CD14-positive monocyte (primary cell): ENCODE measurements around the gene ABTB2. TPM values are rescaled to one million over a fixed set of nuclear protein-coding genes. Genes with fewer than 3 reads are reported as not detected.
A peak's percentile ranks its signal among the peaks of the same experiment; 100 is the strongest.

ENCODE experiments used
- DNase-seq, 3 donors: peaks; one replicate each; pipeline ENCODE4 v3.0.0-alpha.2; 2011 to 2022
- H2AFZ ChIP-seq: 2 replicates; pipeline ENCODE4 v1.6.0; 2012; ENCODE audit warnings: mild to moderate bottlenecking, low read depth, low read length, inconsistent platforms; ENCODE audit not compliant: insufficient read depth, poor library complexity, severe bottlenecking
- H3K27ac ChIP-seq, 2 donors: 1 replicate in 1 of 2; 2 replicates in 1 of 2; pipeline ENCODE4 v1.5.1; 2012 to 2013; ENCODE audit warnings: low read length in 2 of 2, control low read depth in 1 of 2, inconsistent platforms in 1 of 2, low read depth in 1 of 2, mild to moderate bottlenecking in 1 of 2
- H3K27me3 ChIP-seq, 2 donors: one replicate each; pipeline versions ENCODE4 v1.6.0 to v1.6.1; 2011 to 2013; ENCODE audit warnings: low read length in 2 of 2; ENCODE audit not compliant: control insufficient read depth in 2 of 2, insufficient read depth in 2 of 2
- H3K36me3 ChIP-seq, 2 donors: replicated peaks in 1 of 2; 1 replicate in 1 of 2; 2 replicates in 1 of 2; pipeline versions ENCODE4 v1.5.1 to v1.6.1; 2012 to 2013; ENCODE audit warnings: low read length in 2 of 2, control low read depth in 1 of 2, inconsistent platforms in 1 of 2, mild to moderate bottlenecking in 1 of 2; ENCODE audit not compliant: insufficient read depth in 2 of 2, control insufficient read depth in 1 of 2
- H3K4me1 ChIP-seq, 2 donors: 1 replicate in 1 of 2; 2 replicates in 1 of 2; pipeline versions ENCODE4 v1.5.1 to v1.6.1; 2012 to 2013; ENCODE audit warnings: low read length in 2 of 2, control low read depth in 1 of 2, inconsistent platforms in 1 of 2, mild to moderate bottlenecking in 1 of 2, moderate library complexity in 1 of 2; ENCODE audit not compliant: insufficient read depth in 2 of 2, control insufficient read depth in 1 of 2
- H3K4me2 ChIP-seq: replicated peaks from 2 replicates; pipeline ENCODE3; 2012; ENCODE audit warnings: low read length, moderate library complexity, mild to moderate bottlenecking; ENCODE audit not compliant: poor library complexity, severe bottlenecking; ENCODE audit errors: extremely low read depth
- H3K4me3 ChIP-seq, 3 experiments: fragments of 200-600 bp in 1 of 3; sonication (generic) in 1 of 3; replicated peaks in 1 of 3; 1 replicate in 2 of 3; 2 replicates in 1 of 3; pipeline ENCODE4 v1.5.1; 2011 to 2013; ENCODE audit warnings: low read length in 3 of 3, mild to moderate bottlenecking in 3 of 3, control low read depth in 2 of 3, low read depth in 2 of 3, inconsistent platforms in 1 of 3, moderate library complexity in 1 of 3
- H3K79me2 ChIP-seq: 2 replicates; pipeline ENCODE4 v1.6.0; 2012; ENCODE audit warnings: mild to moderate bottlenecking, control low read depth, inconsistent platforms, low read length, moderate library complexity; ENCODE audit not compliant: insufficient read depth
- H3K9ac ChIP-seq: 2 replicates; pipeline ENCODE4 v1.6.0; 2017; ENCODE audit warnings: low read length, mild to moderate bottlenecking; ENCODE audit not compliant: insufficient read depth, poor library complexity, severe bottlenecking
- H3K9me3 ChIP-seq, 2 donors: replicated peaks in 1 of 2; 1 replicate in 1 of 2; 2 replicates in 1 of 2; pipeline versions ENCODE4 v1.5.1 to v1.6.1; 2012 to 2013; ENCODE audit warnings: low read length in 2 of 2, control low read depth in 1 of 2; ENCODE audit not compliant: control insufficient read depth in 1 of 2, insufficient read depth in 1 of 2
- H4K20me1 ChIP-seq: 2 replicates; pipeline ENCODE4 v1.6.0; 2012; ENCODE audit warnings: mild to moderate bottlenecking, low read length, control low read depth, moderate library complexity; ENCODE audit not compliant: insufficient read depth
- H3K27ac Mint-ChIP-seq, 7 donors: one replicate each; pipeline ENCODE4 v1.8.0; 2020; ENCODE audit warnings: mild to moderate bottlenecking in 7 of 7, mixed read lengths in 7 of 7, moderate library complexity in 6 of 7, inconsistent platforms in 2 of 7
- H3K27me3 Mint-ChIP-seq, 3 donors: one replicate each; pipeline ENCODE4 v1.8.0; 2021 to 2022; ENCODE audit warnings: low read depth in 3 of 3, mild to moderate bottlenecking in 3 of 3, mixed read lengths in 3 of 3, moderate library complexity in 3 of 3, inconsistent platforms in 1 of 3
- H3K36me3 Mint-ChIP-seq, 2 donors: one replicate each; pipeline ENCODE4 v1.8.0; 2020; ENCODE audit warnings: mixed read lengths in 2 of 2, inconsistent platforms in 1 of 2, mild to moderate bottlenecking in 1 of 2
- H3K4me1 Mint-ChIP-seq: one replicate; pipeline ENCODE4 v1.8.0; 2020; ENCODE audit warnings: mild to moderate bottlenecking, mixed read lengths
- H3K4me3 Mint-ChIP-seq, 2 donors: one replicate each; pipeline ENCODE4 v1.8.0; 2020; ENCODE audit warnings: mild to moderate bottlenecking in 2 of 2, mixed read lengths in 2 of 2, moderate library complexity in 1 of 2
- H3K9me3 Mint-ChIP-seq, 7 donors: one replicate each; pipeline ENCODE4 v1.8.0; 2020 to 2022; ENCODE audit warnings: mixed read lengths in 7 of 7, mild to moderate bottlenecking in 6 of 7, moderate library complexity in 6 of 7, inconsistent platforms in 2 of 7
- CTCF ChIP-seq: fragments of 200-600 bp; IDR thresholded peaks from one replicate; pipeline ENCODE4 v1.8.0; 2022; ENCODE audit warnings: antibody characterized with exemption, mild to moderate bottlenecking
- WGBS: methylation state at CpG from one replicate; pipeline ENCODE4 v1.1.5; 2013; ENCODE audit warnings: missing lambda C conversion rate; ENCODE audit not compliant: insufficient coverage; 5-methylcytosine and 5-hydroxymethylcytosine counted together
- intact Hi-C, 2 donors: fragments of 100-400 bp; cut with micrococcal nuclease; formaldehyde crosslinking; loops; one replicate each; pipeline versions ENCODE4 v1.15.0 to v1.15.1; 2023
- polyA plus RNA-seq, 3 donors: library from polyadenylated mRNA; depleted of rRNA in 1 of 3; unstranded in 2 of 3; stranded (reverse) in 1 of 3; fragments of 300-500 nt in 2 of 3; fragments of >200 nt in 1 of 3; fragmentation: Illumina TruSeq in 2 of 3; gene quantifications; 1 replicate in 2 of 3; 2 replicates in 1 of 3; pipeline ENCODE4 v1.2.3, GENCODE V29; 2012 to 2021

Gene ABTB2
- polyA plus RNA-seq, 3 donors, result 0.25 to 1.7 (median 0.26) TPM

- Histone ChIP-seq H3K9ac (no peak overlapping the region), H3K27ac (no peak overlapping the region), H3K9me3 (no peaks in the 10 kb centered on the region), H3K4me1 (peaks cover 38% of the 10 kb centered on the region in 2 donors), H3K27me3 (no peaks in the 10 kb centered on the region), H3K36me3 (peaks cover 42 to 67% of the 10 kb centered on the region in 2 donors), H3K4me2 (no peak overlapping the region), H3K4me3 (no peak overlapping the region), H3K79me2 (no peaks in the 10 kb centered on the region), H4K20me1 (no peaks in the 10 kb centered on the region), H2AFZ (no peak overlapping the region)
- DNase-seq, result no peak
- Mint-ChIP-seq H3K9me3 (no peaks in the 10 kb centered on the region), H3K36me3 (peaks cover 56 to 57% of the 10 kb centered on the region in 2 donors), H3K4me3 (no peak overlapping the region), H3K27ac (peak overlapping the region in 4 of 7 donors; percentile 12 to 82 (median 56)), H3K4me1 (peaks cover 46% of the 10 kb centered on the region), H3K27me3 (peaks cover 0 to 2% (median 0%) of the 10 kb centered on the region in 3 donors)
- no peak for TF ChIP-seq CTCF
- 88% methylated on average over 13 of the region's 13 CpGs for WGBS
- intact Hi-C loops, result no loop called here
Observed at GRCh38 chr11:34149786-34150185, 208.0 kb downstream of the ABTB2 start.

- Histone ChIP-seq H3K36me3 (peaks cover 46 to 72% of the 10 kb centered on the region in 2 donors), H3K4me1 (peaks cover 32 to 33% of the 10 kb centered on the region in 2 donors), H4K20me1 (no peaks in the 10 kb centered on the region), H3K79me2 (no peaks in the 10 kb centered on the region), H3K27me3 (no peaks in the 10 kb centered on the region), H2AFZ (no peak overlapping the region), H3K9me3 (no peaks in the 10 kb centered on the region), H3K27ac (peak overlapping the region; percentile 67 to 74), H3K4me3 (no peak overlapping the region), H3K9ac (peak overlapping the region; percentile 56), H3K4me2 (peak overlapping the region; percentile 38)
- Mint-ChIP-seq H3K4me1 (peaks cover 41% of the 10 kb centered on the region), H3K27ac (peak overlapping the region in 6 of 7 donors; percentile 35 to 93 (median 81)), H3K4me3 (no peak overlapping the region), H3K36me3 (peaks cover 60 to 62% of the 10 kb centered on the region in 2 donors), H3K9me3 (no peaks in the 10 kb centered on the region), H3K27me3 (peaks cover 0 to 2% (median 0%) of the 10 kb centered on the region in 3 donors)
- intact Hi-C loops, result no loop called here
- TF ChIP-seq CTCF, result no peak
- 100% methylated on average over 4 of the region's 7 CpGs for WGBS
- no peak for DNase-seq
Observed at GRCh38 chr11:34149274-34149673, 208.5 kb downstream of the ABTB2 start.
